Endothelial cell of umbilical vein (primary cell): Measurements from ENCODE around the gene CTNS. TPM values are rescaled to one million over a fixed set of nuclear protein-coding genes. Genes with fewer than 3 reads are reported as not detected.

Source experiments
- BruUV-seq: library from RNA; stranded (reverse); fragments of 400-500 nt; replicated peaks from 2 replicates; lab custom pipeline; 2021; lab: Mats Ljungman, UMichigan
- CTCF ChIA-PET: fragments of 300-600, 350-600 bp; sonication (Branson Sonifier 250); formaldehyde crosslinking; loops from one replicate; lab custom pipeline; 2021; ENCODE audit warnings: antibody characterized with exemption, inconsistent platforms; lab: Charles Lee
- POLR2A ChIA-PET: fragments of 300-600, 350-600 bp; sonication (Branson Sonifier 250); formaldehyde crosslinking; loops from one replicate; lab custom pipeline; 2021; ENCODE audit warnings: antibody characterized with exemption, inconsistent platforms; lab: Charles Lee
- DNase-seq: peaks from one replicate; pipeline ENCODE4 v3.0.0-alpha.2; 2011; ENCODE audit warnings: low read depth, low spot score
- FAIRE-seq: peaks from 2 replicates; lab custom pipeline; 2011; peaks lifted over from hg19 to GRCh38; lab: Jason Lieb, UNC
- H2AFZ ChIP-seq: 2 replicates; pipeline ENCODE4 v1.6.0; 2012; ENCODE audit warnings: low read depth, low read length, control low read depth, inconsistent platforms
- H3K27ac ChIP-seq: 2 replicates; pipeline ENCODE4 v1.5.1; 2011; ENCODE audit warnings: low read depth, mild to moderate bottlenecking, control low read depth, low read length, moderate library complexity; ENCODE audit not compliant: insufficient read depth
- H3K27me3 ChIP-seq, 2 experiments: 2 replicates each; pipeline versions ENCODE4 v1.6.0 to v1.6.1; 2011; ENCODE audit warnings: low read length in 2 of 2, mixed read lengths in 1 of 2; ENCODE audit not compliant: control insufficient read depth in 2 of 2, insufficient read depth in 2 of 2
- H3K36me3 ChIP-seq, 2 experiments: 2 replicates in 1 of 2; 3 replicates in 1 of 2; pipeline ENCODE4 v1.5.1; 2011; ENCODE audit warnings: low read length in 2 of 2, mild to moderate bottlenecking in 1 of 2, moderate library complexity in 1 of 2; ENCODE audit not compliant: control insufficient read depth in 2 of 2, insufficient read depth in 2 of 2; ENCODE audit errors: extremely low read depth in 1 of 2
- H3K4me1 ChIP-seq: 3 replicates; pipeline ENCODE4 v1.5.1; 2011; ENCODE audit warnings: mild to moderate bottlenecking, low read length; ENCODE audit not compliant: control insufficient read depth, insufficient read depth; ENCODE audit errors: extremely low read depth
- H3K4me2 ChIP-seq: 2 replicates; pipeline ENCODE4 v1.6.1; 2011; ENCODE audit warnings: low read length, control low read depth, mixed read lengths; ENCODE audit not compliant: insufficient read depth
- H3K4me3 ChIP-seq, 3 experiments: fragments of 200-600 bp in 1 of 3; sonication (generic), shearing (Covaris generic) in 1 of 3; replicated peaks in 1 of 3; 2 replicates each; pipeline ENCODE4 v1.5.1; 2011 to 2016; ENCODE audit warnings: control low read depth in 3 of 3, low read length in 3 of 3, mild to moderate bottlenecking in 2 of 3, inconsistent platforms in 1 of 3, low read depth in 1 of 3, moderate library complexity in 1 of 3; ENCODE audit not compliant: insufficient read depth in 1 of 3
- H3K79me2 ChIP-seq: 2 replicates; pipeline ENCODE4 v1.6.0; 2012; ENCODE audit warnings: low read length, inconsistent platforms; ENCODE audit not compliant: control insufficient read depth, insufficient read depth
- H3K9ac ChIP-seq: replicated peaks from 2 replicates; pipeline ENCODE3; 2011; ENCODE audit warnings: low read length, control low read depth; ENCODE audit not compliant: insufficient read depth; ENCODE audit errors: extremely low read depth
- H3K9me1 ChIP-seq: replicated peaks from 3 replicates; pipeline ENCODE4 v1.6.0; 2011; ENCODE audit warnings: mild to moderate bottlenecking, low read length; ENCODE audit not compliant: control insufficient read depth, insufficient read depth; ENCODE audit errors: extremely low read depth
- H3K9me3 ChIP-seq: replicated peaks from 2 replicates; pipeline ENCODE4 v1.5.1; 2012; ENCODE audit warnings: low read length, inconsistent platforms; ENCODE audit not compliant: control insufficient read depth, insufficient read depth
- H4K20me1 ChIP-seq: replicated peaks from 2 replicates; pipeline ENCODE3; 2011; ENCODE audit warnings: mild to moderate bottlenecking, low read length; ENCODE audit not compliant: control insufficient read depth, insufficient read depth; ENCODE audit errors: extremely low read depth
- EZH2 ChIP-seq: IDR thresholded peaks from 2 replicates; pipeline ENCODE4 v1.6.1; 2012; ENCODE audit warnings: borderline replicate concordance, low read depth, mild to moderate bottlenecking, moderate library complexity, low read length, inconsistent platforms; ENCODE audit not compliant: severe bottlenecking
- FOS ChIP-seq: IDR thresholded peaks from 2 replicates; pipeline ENCODE4 v1.6.1; 2011; ENCODE audit warnings: mild to moderate bottlenecking, low read length, moderate library complexity, borderline replicate concordance; ENCODE audit not compliant: insufficient read depth
- GATA2 ChIP-seq: IDR thresholded peaks from 2 replicates; pipeline ENCODE4 v1.7.0; 2011; ENCODE audit warnings: low read depth, mild to moderate bottlenecking, moderate library complexity, mixed read lengths, low read length; ENCODE audit not compliant: insufficient read length, insufficient read depth
- JUN ChIP-seq: IDR thresholded peaks from 2 replicates; pipeline ENCODE4 v1.6.1; 2011; ENCODE audit warnings: borderline replicate concordance, low read depth; ENCODE audit not compliant: insufficient read length, insufficient read depth
- MYC ChIP-seq: IDR thresholded peaks from one replicate; pipeline ENCODE4 v1.6.1; 2011; ENCODE audit warnings: mild to moderate bottlenecking, low read depth, low read length
- POLR2A ChIP-seq: IDR thresholded peaks from 2 replicates; pipeline ENCODE4 v1.6.1; 2012; ENCODE audit warnings: low read depth, mild to moderate bottlenecking, control low read depth, low read length
- POLR2AphosphoS5 ChIP-seq: IDR thresholded peaks from 2 replicates; pipeline ENCODE4 v1.6.1; 2012; ENCODE audit warnings: low read depth, mild to moderate bottlenecking, control low read depth, low read length, moderate library complexity; ENCODE audit not compliant: insufficient read depth
- dilution Hi-C: fragments of 300-500 bp; cut with MboI; formaldehyde crosslinking; loops from one replicate; pipeline ENCODE4 v1.15.0; 2019; ENCODE audit warnings: low sequenced_read_pairs; ENCODE audit not compliant: extremely low pct_ligation_motif_present
- intact Hi-C: fragments of 100-400 bp; cut with micrococcal nuclease; formaldehyde crosslinking; loops from one replicate; pipeline ENCODE4 v1.10.0; 2022
- polyA plus RNA-seq, 4 experiments: library from polyadenylated mRNA; depleted of rRNA in 3 of 4; stranded (reverse) in 3 of 4; unstranded in 1 of 4; fragments of >200 nt; gene quantifications; 2 replicates each; pipeline versions ENCODE4 v1.2.1 to v1.2.3, GENCODE V29; 2011 to 2012; ENCODE audit warnings: missing spikeins in 1 of 4
- total RNA-seq: library from RNA; stranded (reverse); gene quantifications from 2 replicates; pipeline ENCODE4 v1.2.3, GENCODE V29; 2021
- TF ChIP-seq, protein P1 (sequence below): IDR thresholded peaks from 2 replicates; pipeline ENCODE4 v1.6.1; 2011; ENCODE audit not compliant: insufficient read depth, insufficient read length
- TF ChIP-seq, protein P2 (sequence below), 2 donors: IDR thresholded peaks; 1 replicate in 1 of 2; 2 replicates in 1 of 2; pipeline ENCODE4 v1.5.1; 2011; ENCODE audit warnings: low read length in 2 of 2, mild to moderate bottlenecking in 2 of 2, moderate library complexity in 2 of 2, control low read depth in 1 of 2, inconsistent platforms in 1 of 2, low read depth in 1 of 2; ENCODE audit not compliant: insufficient read depth in 1 of 2; ENCODE audit errors: extremely low read depth in 1 of 2

The CTNS gene
- total and polyA plus RNA-seq, 2 donors (not counting 3 experiments of a cell fraction or from before 2014, with no cell fraction given), result 17.9 to 25.9 TPM

DNA sequence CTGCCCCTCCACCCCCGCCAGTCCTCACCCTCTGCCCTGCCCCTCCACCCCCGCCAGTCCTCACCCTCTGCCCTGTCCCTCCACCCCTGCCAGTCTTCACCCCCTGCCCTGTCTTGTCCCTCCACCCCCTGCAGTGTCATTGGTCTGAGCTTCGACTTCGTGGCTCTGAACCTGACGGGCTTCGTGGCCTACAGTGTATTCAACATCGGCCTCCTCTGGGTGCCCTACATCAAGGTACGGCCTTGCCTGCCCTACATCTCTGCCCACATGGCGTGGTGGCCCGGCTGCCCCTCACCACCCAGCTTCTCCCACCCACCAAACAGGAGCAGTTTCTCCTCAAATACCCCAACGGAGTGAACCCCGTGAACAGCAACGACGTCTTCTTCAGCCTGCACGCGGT is 19.8 kb downstream of the CTNS start:
- Histone ChIP-seq H3K4me2 (no peak overlapping the region), H3K27ac (no peak overlapping the region), H3K4me3 (no peak overlapping the region), H2AFZ (no peak overlapping the region), H3K79me2 (no peaks in the 10 kb centered on the region), H4K20me1 (no peaks in the 10 kb centered on the region), H3K9me3 (no peaks in the 10 kb centered on the region), H3K9me1 (no peaks in the 10 kb centered on the region), H3K27me3 (no peaks in the 10 kb centered on the region), H3K36me3 (no peaks in the 10 kb centered on the region), H3K4me1 (peaks cover 6% of the 10 kb centered on the region), H3K9ac (no peak overlapping the region)
- intact Hi-C loops, result no loop called here
- dilution Hi-C loops, result no loop called here
- ChIA-PET CTCF (no interaction called here), POLR2A (interaction anchor here (4.2 kb wide), 1 partner anchor 11 kb away, joined by 17 read pairs; the partner anchor contains the start of genes EMC6 and TAX1BP3)
- TF ChIP-seq JUN (no peak), MYC (no peak), GATA2 (no peak), EZH2 (no peak), FOS (no peak), POLR2A (no peak), POLR2AphosphoS5 (no peak)
- TF ChIP-seq, protein P1, sequence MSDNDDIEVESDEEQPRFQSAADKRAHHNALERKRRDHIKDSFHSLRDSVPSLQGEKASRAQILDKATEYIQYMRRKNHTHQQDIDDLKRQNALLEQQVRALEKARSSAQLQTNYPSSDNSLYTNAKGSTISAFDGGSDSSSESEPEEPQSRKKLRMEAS, result no peak
- TF ChIP-seq, protein P2, sequence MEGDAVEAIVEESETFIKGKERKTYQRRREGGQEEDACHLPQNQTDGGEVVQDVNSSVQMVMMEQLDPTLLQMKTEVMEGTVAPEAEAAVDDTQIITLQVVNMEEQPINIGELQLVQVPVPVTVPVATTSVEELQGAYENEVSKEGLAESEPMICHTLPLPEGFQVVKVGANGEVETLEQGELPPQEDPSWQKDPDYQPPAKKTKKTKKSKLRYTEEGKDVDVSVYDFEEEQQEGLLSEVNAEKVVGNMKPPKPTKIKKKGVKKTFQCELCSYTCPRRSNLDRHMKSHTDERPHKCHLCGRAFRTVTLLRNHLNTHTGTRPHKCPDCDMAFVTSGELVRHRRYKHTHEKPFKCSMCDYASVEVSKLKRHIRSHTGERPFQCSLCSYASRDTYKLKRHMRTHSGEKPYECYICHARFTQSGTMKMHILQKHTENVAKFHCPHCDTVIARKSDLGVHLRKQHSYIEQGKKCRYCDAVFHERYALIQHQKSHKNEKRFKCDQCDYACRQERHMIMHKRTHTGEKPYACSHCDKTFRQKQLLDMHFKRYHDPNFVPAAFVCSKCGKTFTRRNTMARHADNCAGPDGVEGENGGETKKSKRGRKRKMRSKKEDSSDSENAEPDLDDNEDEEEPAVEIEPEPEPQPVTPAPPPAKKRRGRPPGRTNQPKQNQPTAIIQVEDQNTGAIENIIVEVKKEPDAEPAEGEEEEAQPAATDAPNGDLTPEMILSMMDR (IDR thresholded peaks at IDR 0.05; ENCODE audit: extremely low read depth in 1 of 2, insufficient read depth in 1 of 2, low read depth in 1 of 2, low read length in 2 of 2), result no peak
- no peak for FAIRE-seq
- DNase-seq, result no peak
- no TSS peak for BruUV-seq
